Progenitor cell of endocrine pancreas (in vitro differentiated cells): Measurements from ENCODE around the gene ABCA4. TPM values are rescaled to one million over a fixed set of nuclear protein-coding genes. Genes with fewer than 3 reads are reported as not detected.

Experiments used
- DNase-seq: peaks from one replicate; pipeline ENCODE4 v3.0.0; 2021; ENCODE audit warnings: low spot score; ENCODE audit not compliant: unreplicated experiment
- H3K27ac Mint-ChIP-seq: 2 replicates; pipeline ENCODE4 v1.8.0; 2021; ENCODE audit warnings: mild to moderate bottlenecking, moderate library complexity, mixed read lengths
- H3K27me3 Mint-ChIP-seq: 2 replicates; pipeline ENCODE4 v1.8.0; 2021; ENCODE audit warnings: mixed read lengths
- H3K36me3 Mint-ChIP-seq: 2 replicates; pipeline ENCODE4 v1.8.0; 2022; ENCODE audit warnings: mixed read lengths; ENCODE audit not compliant: insufficient read depth
- H3K4me1 Mint-ChIP-seq: 2 replicates; pipeline ENCODE4 v1.8.0; 2021; ENCODE audit warnings: low read depth, mixed read lengths
- H3K4me3 Mint-ChIP-seq: 2 replicates; pipeline ENCODE4 v1.8.0; 2021; ENCODE audit warnings: low read depth, mild to moderate bottlenecking, moderate library complexity, mixed read lengths
- H3K9me3 Mint-ChIP-seq: 2 replicates; pipeline ENCODE4 v1.8.0; 2021; ENCODE audit warnings: low read depth, mixed read lengths
- total RNA-seq: library from RNA; stranded (reverse); gene quantifications from 2 replicates; pipeline ENCODE4 v1.2.1, GENCODE V29; 2021
- TF ChIP-seq, protein P1 (sequence below): fragments of 200-600 bp; sonication (generic); IDR thresholded peaks from one replicate; pipeline ENCODE4 v1.5.0; 2021; ENCODE audit warnings: antibody characterized with exemption, mild to moderate bottlenecking; ENCODE audit not compliant: unreplicated experiment

ABCA4 gene
- total RNA-seq, 1 donor from 2014 or later = 0.86 TPM

DNA sequence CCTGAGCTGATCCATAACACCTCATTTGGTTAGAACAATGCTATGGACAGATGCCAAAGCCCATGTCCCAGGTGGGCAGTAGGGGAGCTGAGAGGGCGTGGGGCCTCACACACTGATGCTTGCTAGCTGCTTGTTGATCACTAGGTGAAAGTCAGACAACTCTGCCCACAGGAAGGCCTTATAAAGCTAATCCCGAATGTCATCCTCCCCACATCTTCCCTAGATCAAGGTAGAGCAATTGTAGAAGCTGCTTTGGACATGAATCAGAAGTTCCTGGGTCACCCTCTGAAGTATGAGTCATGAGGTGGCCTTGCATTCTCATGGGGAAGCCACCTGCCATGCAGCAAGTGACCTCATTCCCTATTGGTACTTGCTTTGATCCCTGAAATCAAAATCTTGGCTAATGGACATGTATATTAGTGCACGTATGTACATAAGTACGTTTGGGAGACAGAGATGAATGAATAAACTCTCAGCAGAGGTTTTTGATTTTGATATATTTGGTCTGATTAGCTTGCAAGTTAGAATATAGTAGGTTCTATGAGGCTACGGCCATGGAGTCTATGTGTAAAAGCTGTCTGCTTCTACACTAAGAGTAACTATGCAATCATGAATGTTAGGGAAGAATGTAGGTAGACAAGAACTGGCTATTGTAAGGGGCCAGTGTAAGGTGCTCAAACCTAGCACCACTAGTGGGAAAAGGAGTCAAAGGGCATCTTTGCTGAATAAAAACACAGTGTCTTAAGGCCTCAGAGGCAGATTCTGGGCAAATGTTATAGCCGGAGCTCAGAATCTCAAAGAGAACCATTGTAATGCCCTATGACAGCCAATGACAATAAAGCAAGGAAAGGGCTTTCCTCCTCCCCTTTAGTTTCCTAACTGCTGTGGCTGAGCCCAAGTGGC lies 52.6 kb downstream of the ABCA4 start:
- peaks cover 29% of the 10 kb centered on the region for H3K4me1 Mint-ChIP-seq
- no peaks in the 10 kb centered on the region for H3K36me3 Mint-ChIP-seq
- TF ChIP-seq, protein P1, sequence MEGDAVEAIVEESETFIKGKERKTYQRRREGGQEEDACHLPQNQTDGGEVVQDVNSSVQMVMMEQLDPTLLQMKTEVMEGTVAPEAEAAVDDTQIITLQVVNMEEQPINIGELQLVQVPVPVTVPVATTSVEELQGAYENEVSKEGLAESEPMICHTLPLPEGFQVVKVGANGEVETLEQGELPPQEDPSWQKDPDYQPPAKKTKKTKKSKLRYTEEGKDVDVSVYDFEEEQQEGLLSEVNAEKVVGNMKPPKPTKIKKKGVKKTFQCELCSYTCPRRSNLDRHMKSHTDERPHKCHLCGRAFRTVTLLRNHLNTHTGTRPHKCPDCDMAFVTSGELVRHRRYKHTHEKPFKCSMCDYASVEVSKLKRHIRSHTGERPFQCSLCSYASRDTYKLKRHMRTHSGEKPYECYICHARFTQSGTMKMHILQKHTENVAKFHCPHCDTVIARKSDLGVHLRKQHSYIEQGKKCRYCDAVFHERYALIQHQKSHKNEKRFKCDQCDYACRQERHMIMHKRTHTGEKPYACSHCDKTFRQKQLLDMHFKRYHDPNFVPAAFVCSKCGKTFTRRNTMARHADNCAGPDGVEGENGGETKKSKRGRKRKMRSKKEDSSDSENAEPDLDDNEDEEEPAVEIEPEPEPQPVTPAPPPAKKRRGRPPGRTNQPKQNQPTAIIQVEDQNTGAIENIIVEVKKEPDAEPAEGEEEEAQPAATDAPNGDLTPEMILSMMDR = no peak
- no peaks in the 10 kb centered on the region for H3K27me3 Mint-ChIP-seq
- DNase-seq = no peak
- no peak overlapping the region for H3K4me3 Mint-ChIP-seq
- H3K27ac Mint-ChIP-seq = peak overlapping the region; percentile 92
- H3K9me3 Mint-ChIP-seq = no peaks in the 10 kb centered on the region

DNA sequence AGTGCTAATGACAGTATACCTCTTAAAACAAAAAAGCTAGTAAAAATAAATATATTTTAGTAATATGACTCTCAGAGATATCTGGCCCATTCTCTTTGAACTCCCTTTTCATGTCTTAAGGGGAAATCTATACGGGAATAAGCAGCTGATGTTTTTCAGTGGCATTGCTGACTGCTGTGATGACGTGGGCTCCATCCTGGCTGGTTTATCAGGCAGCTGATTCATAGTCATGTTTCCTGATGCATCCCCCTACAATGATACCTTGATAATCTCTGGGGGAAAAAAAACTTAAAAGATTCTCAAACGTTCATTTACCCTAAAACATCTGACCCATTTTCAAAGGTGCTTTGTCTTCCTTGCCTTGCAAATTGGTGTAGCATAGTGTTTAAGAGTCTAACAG lies 53.8 kb downstream of the ABCA4 start:
- no peak for DNase-seq
- TF ChIP-seq, protein P1 = no peak
- Mint-ChIP-seq H3K9me3 (no peaks in the 10 kb centered on the region), H3K4me1 (peaks cover 32% of the 10 kb centered on the region), H3K27ac (no peak overlapping the region), H3K27me3 (no peaks in the 10 kb centered on the region), H3K4me3 (no peak overlapping the region), H3K36me3 (no peaks in the 10 kb centered on the region)

DNA sequence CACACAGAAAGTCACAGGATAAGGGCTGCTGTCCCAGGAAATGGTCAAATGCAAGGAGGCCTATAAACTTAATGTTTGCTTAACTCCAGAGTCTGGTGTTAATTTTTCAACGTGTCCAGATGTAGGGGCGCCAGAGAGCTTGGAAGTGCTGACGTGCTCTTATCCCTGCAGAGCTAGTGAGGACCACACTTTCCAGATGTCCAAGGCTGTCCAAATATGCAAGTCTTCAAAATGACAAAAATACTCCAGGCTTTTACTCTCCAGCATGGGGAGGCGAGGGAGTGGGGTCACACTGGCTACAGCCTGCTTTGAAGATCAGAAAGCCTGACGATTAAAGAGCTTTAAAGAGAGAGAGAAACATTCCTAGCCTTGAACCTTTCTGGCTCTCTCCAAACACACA lies 57.6 kb downstream of the ABCA4 start:
- H3K9me3 Mint-ChIP-seq = no peaks in the 10 kb centered on the region
- TF ChIP-seq, protein P1 = peak; percentile 46

DNA sequence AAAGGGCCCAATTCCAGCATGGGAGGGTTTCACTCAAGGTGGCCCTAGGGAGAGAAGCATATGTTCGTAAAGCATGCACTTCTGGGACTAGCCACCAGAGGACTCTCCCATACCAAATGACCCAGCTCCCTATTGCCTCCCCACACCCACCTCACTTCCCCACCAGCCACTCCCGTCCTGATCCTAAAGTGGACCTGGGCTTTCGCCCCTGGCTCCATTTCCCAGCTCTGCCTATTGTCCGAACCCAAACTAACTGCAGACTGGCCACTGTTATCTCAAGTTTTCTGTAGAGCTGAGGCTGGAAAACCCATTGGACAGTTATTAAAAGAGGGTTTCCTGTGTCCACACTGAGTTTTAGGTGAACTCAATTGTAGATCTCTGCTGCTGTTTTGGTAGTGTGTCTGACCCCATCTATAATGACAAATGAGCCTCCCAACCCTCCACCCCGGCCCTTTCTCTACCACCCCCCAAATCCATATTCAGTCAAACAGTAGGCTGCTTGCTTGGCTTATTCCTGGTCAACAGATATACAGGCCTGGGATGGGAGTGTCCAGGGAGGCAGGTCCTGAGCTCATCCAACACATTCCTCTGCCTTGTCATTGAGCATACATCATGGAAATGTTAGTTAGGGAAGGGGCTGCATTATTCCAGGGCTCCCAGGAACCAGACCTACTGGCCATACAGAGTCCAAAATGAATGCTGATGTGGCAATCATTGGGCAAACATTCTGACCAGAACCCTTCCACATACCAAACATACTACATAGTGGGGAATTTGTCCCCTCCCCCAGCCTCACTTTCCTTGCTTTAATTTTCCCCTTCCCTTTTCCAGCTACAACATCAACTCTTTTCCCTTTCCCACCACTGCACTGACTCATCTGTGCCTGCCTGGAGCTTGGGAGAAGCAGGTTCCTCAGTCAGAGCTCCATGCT lies 59.2 kb downstream of the ABCA4 start:
- peaks cover 5% of the 10 kb centered on the region for H3K27me3 Mint-ChIP-seq
- no peak overlapping the region for H3K27ac Mint-ChIP-seq

More for the DNA sequence above, 57.6 kb downstream of the ABCA4 start:
- H3K4me3 Mint-ChIP-seq = no peak overlapping the region
- peaks cover 14% of the 10 kb centered on the region for H3K4me1 Mint-ChIP-seq
- DNase-seq = no peak
- no peaks in the 10 kb centered on the region for H3K36me3 Mint-ChIP-seq
- H3K27me3 Mint-ChIP-seq = peaks cover 5% of the 10 kb centered on the region
- H3K27ac Mint-ChIP-seq = no peak overlapping the region

DNA sequence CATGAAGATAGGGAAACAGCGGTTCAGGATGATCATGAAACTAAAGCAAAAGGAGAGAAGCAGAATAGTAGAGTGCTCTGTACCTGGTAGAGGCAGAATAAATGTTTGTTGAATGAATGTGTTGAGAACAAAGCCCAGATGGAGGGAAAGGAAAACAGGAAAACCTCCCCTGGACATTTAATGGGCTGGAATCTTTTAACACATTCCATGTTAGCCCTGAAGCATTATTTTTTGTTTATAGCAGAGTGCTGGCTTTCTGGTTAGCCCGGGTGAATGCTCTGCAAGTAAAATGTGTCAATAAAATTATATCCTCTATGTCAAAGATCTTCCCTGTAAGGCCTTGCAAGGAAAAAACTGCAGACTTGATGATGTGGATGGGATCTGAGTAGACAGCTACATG lies 60.2 kb downstream of the ABCA4 start:
- no peaks in the 10 kb centered on the region for H3K9me3 Mint-ChIP-seq
- peaks cover 14% of the 10 kb centered on the region for H3K4me1 Mint-ChIP-seq
- no peak overlapping the region for H3K27ac Mint-ChIP-seq
- H3K36me3 Mint-ChIP-seq = no peaks in the 10 kb centered on the region
- no peak overlapping the region for H3K4me3 Mint-ChIP-seq
- TF ChIP-seq, protein P1 = no peak
- peaks cover 5% of the 10 kb centered on the region for H3K27me3 Mint-ChIP-seq
- DNase-seq = no peak

More for the DNA sequence above, 59.2 kb downstream of the ABCA4 start:
- no peaks in the 10 kb centered on the region for H3K36me3 Mint-ChIP-seq
- H3K4me1 Mint-ChIP-seq = peaks cover 12% of the 10 kb centered on the region
- no peak overlapping the region for H3K4me3 Mint-ChIP-seq
- H3K9me3 Mint-ChIP-seq = no peaks in the 10 kb centered on the region
- peak; percentile 44 for DNase-seq
- TF ChIP-seq, protein P1 = peak; percentile 80
